ENCODE data around the gene ASIC1.
A peak's percentile ranks its signal among the peaks of the same experiment; 100 is the strongest.

The ASIC1 gene

GRCh38 chr12:50032854-50033581 lies 24.4 kb upstream of the ASIC1 start:
- TF ChIP-seq EGR1 (IDR thresholded peaks at IDR 0.05) (no peak), YY1 (IDR thresholded peaks at IDR 0.05; ENCODE audit: low read depth) (no peak), ZBTB7A (IDR thresholded peaks at IDR 0.05; ENCODE audit: low read depth) (no peak), CREB1 (IDR thresholded peaks at IDR 0.05; ENCODE audit: low read depth) (no peak), RAD21 (IDR thresholded peaks at IDR 0.05; ENCODE audit: low read depth) (no peak), TAF1 (IDR thresholded peaks at IDR 0.05; ENCODE audit: low read depth) (no peak), USF1 (IDR thresholded peaks at IDR 0.05) (no peak), TCF12 (IDR thresholded peaks at IDR 0.05; ENCODE audit: low read depth) (no peak)

GRCh38 chr12:50038336-50038735 lies 19.1 kb upstream of the ASIC1 start:
- TF ChIP-seq RAD21 (IDR thresholded peaks at IDR 0.05; ENCODE audit: low read depth) (no peak), TEAD4 (IDR thresholded peaks at IDR 0.05) (no peak), YY1 (IDR thresholded peaks at IDR 0.05; ENCODE audit: low read depth) (no peak), NFIC (IDR thresholded peaks at IDR 0.05) (no peak), REST (IDR thresholded peaks at IDR 0.05; ENCODE audit: low read depth) (no peak), MAX (IDR thresholded peaks at IDR 0.05) (no peak), CREB1 (IDR thresholded peaks at IDR 0.05; ENCODE audit: low read depth) (no peak), TAF1 (IDR thresholded peaks at IDR 0.05; ENCODE audit: low read depth) (no peak), FOXM1 (IDR thresholded peaks at IDR 0.05; ENCODE audit: borderline replicate concordance, low read depth) (no peak), ZBTB7A (IDR thresholded peaks at IDR 0.05; ENCODE audit: low read depth) (no peak), TCF12 (IDR thresholded peaks at IDR 0.05; ENCODE audit: low read depth) (no peak)

- TF ChIP-seq MAX (IDR thresholded peaks at IDR 0.05) (0 out of 2 replicates have a peak, but pooled peaks have one; percentile 33), RAD21 (IDR thresholded peaks at IDR 0.05; ENCODE audit: low read depth) (peak; percentile 83), USF1 (IDR thresholded peaks at IDR 0.05) (no peak)
Observed at GRCh38 chr12:50039151-50039835, 18.1 kb upstream of the ASIC1 start.

GRCh38 chr12:50040657-50041056 lies 16.7 kb upstream of the ASIC1 start:
- TF ChIP-seq TCF12 (IDR thresholded peaks at IDR 0.05; ENCODE audit: low read depth) (no peak), EP300 (IDR thresholded peaks at IDR 0.05; ENCODE audit: borderline replicate concordance) (no peak), NFIC (IDR thresholded peaks at IDR 0.05) (no peak), TEAD4 (IDR thresholded peaks at IDR 0.05) (no peak), MAX (IDR thresholded peaks at IDR 0.05) (no peak), FOXM1 (IDR thresholded peaks at IDR 0.05; ENCODE audit: borderline replicate concordance, low read depth) (no peak), CEBPB (IDR thresholded peaks at IDR 0.05) (no peak), USF1 (IDR thresholded peaks at IDR 0.05) (no peak), EGR1 (IDR thresholded peaks at IDR 0.05) (no peak), TAF1 (IDR thresholded peaks at IDR 0.05; ENCODE audit: low read depth) (no peak)

- TF ChIP-seq REST (IDR thresholded peaks at IDR 0.05; ENCODE audit: low read depth) (no peak), TCF12 (IDR thresholded peaks at IDR 0.05; ENCODE audit: low read depth) (no peak), CREB1 (IDR thresholded peaks at IDR 0.05; ENCODE audit: low read depth) (no peak), FOXM1 (IDR thresholded peaks at IDR 0.05; ENCODE audit: borderline replicate concordance, low read depth) (no peak), CEBPB (IDR thresholded peaks at IDR 0.05) (no peak), YY1 (IDR thresholded peaks at IDR 0.05; ENCODE audit: low read depth) (no peak), ZBTB7A (IDR thresholded peaks at IDR 0.05; ENCODE audit: low read depth) (no peak)
Observed at GRCh38 chr12:50041062-50041860, 16.1 kb upstream of the ASIC1 start.
